Gastrocnemius medialis (tissue), 4 donors: ENCODE data around the gene SUPT20HL1. TPM values are rescaled to one million over a fixed set of nuclear protein-coding genes. Genes with fewer than 3 reads are reported as not detected.
"Not testable (repeated sequence)": the region's sequence is repeated elsewhere in the genome, so short reads cannot be mapped to it uniquely, and the experiment has no call there.

Experiments
- ATAC-seq, 2 donors: fragments of 150-250 bp; one replicate each; pipeline ENCODE4 v1.9.1; 2016
- DNase-seq, 2 donors: peaks; one replicate each; pipeline ENCODE4 v3.0.0-alpha.2; 2019
- H3K27ac ChIP-seq, 4 donors: fragments of 200-600 bp; sonication (generic); 1 replicate in 1 of 4; 2 replicates in 3 of 4; pipeline ENCODE4 v1.5.1; 2016 to 2018; ENCODE audit warnings: mild to moderate bottlenecking in 2 of 4, moderate library complexity in 1 of 4
- H3K27me3 ChIP-seq, 3 donors: fragments of 200-600 bp; sonication (generic) in 2 of 3; 1 replicate in 1 of 3; 2 replicates in 2 of 3; pipeline versions ENCODE4 v1.5.1 to v1.6.0; 2016 to 2019; ENCODE audit warnings: mild to moderate bottlenecking in 1 of 3, moderate library complexity in 1 of 3
- H3K36me3 ChIP-seq, 2 donors: fragments of 200-600 bp; sonication (generic) in 1 of 2; one replicate each; pipeline ENCODE4 v1.5.1; 2017 to 2018
- H3K4me1 ChIP-seq, 2 donors: fragments of 200-600 bp; sonication (generic) in 1 of 2; one replicate each; pipeline ENCODE4 v1.5.1; 2016 to 2017; ENCODE audit warnings: mild to moderate bottlenecking in 2 of 2
- H3K4me3 ChIP-seq, 4 donors: fragments of 200-600 bp; sonication (generic) in 3 of 4; 1 replicate in 1 of 4; 2 replicates in 3 of 4; pipeline ENCODE4 v1.5.1; 2016 to 2019; ENCODE audit warnings: mild to moderate bottlenecking in 2 of 4
- H3K9me3 ChIP-seq, 3 donors: fragments of 200-600 bp; sonication (generic) in 2 of 3; 1 replicate in 1 of 3; 2 replicates in 2 of 3; pipeline ENCODE4 v1.5.1; 2016 to 2019
- CTCF ChIP-seq, 5 experiments: fragments of 450-650 bp in 3 of 5; fragments of 200-600 bp in 2 of 5; sonication (generic) in 2 of 5; IDR thresholded peaks in 4 of 5; conservative IDR thresholded peaks in 1 of 5; 1 replicate in 4 of 5; 2 replicates in 1 of 5; pipeline ENCODE4 v1.5.1; 2016 to 2019; ENCODE audit warnings: antibody characterized with exemption in 5 of 5, mild to moderate bottlenecking in 3 of 5, moderate library complexity in 3 of 5
- POLR2A ChIP-seq, 2 donors: fragments of 450-650 bp; IDR thresholded peaks; one replicate each; pipeline ENCODE4 v1.6.1; 2017; ENCODE audit warnings: antibody characterized with exemption in 2 of 2, mild to moderate bottlenecking in 2 of 2, moderate library complexity in 2 of 2
- in situ Hi-C, 4 donors: fragments of 200-750 bp; cut with MboI; loops; one replicate each; pipeline versions ENCODE4 v1.15.0 to v1.8.0; 2017; ENCODE audit warnings: low sequenced_read_pairs in 4 of 4
- intact Hi-C: fragments of 100-400 bp; cut with DNase I; formaldehyde crosslinking; loops from one replicate; pipeline ENCODE4 v1.15.1; 2023; ENCODE audit warnings: low total_unique reads
- total RNA-seq, 4 donors: library from RNA; depleted of rRNA; stranded (reverse); fragments of >200 nt; gene quantifications; one replicate each; pipeline versions ENCODE4 v1.1.0 to v1.2.3, GENCODE V29; 2016

SUPT20HL1 gene
- total RNA-seq, 4 donors from 2014 or later = not detected

GRCh38 chrX:24343719-24344118 is 16.7 kb upstream of the SUPT20HL1 start:
- Histone ChIP-seq H3K4me3 (no peak overlapping the region), H3K4me1 (no peaks in the 10 kb centered on the region), H3K27me3 (no peaks in the 10 kb centered on the region), H3K36me3 (no peaks in the 10 kb centered on the region), H3K27ac (no peak overlapping the region), H3K9me3 (no peaks in the 10 kb centered on the region)
- DNase-seq (no peak), ATAC-seq (no peak)
- no peak for TF ChIP-seq CTCF (IDR thresholded peaks at IDR 0.05 in 4 of 5, conservative IDR thresholded peaks at IDR 0.05 in 1 of 5)
- TF ChIP-seq POLR2A (IDR thresholded peaks at IDR 0.05) = no peak
- in situ Hi-C loops (no loop called here), intact Hi-C loops (no loop called here)

GRCh38 chrX:24347881-24348280 is 12.6 kb upstream of the SUPT20HL1 start:
- no peak for ATAC-seq
- Histone ChIP-seq H3K4me3 (no peak overlapping the region), H3K4me1 (no peaks in the 10 kb centered on the region), H3K9me3 (no peaks in the 10 kb centered on the region), H3K27ac (no peak overlapping the region), H3K27me3 (no peaks in the 10 kb centered on the region), H3K36me3 (no peaks in the 10 kb centered on the region)
- intact Hi-C loops = no loop called here
- in situ Hi-C loops = no loop called here
- DNase-seq = no peak
- TF ChIP-seq CTCF (IDR thresholded peaks at IDR 0.05 in 4 of 5, conservative IDR thresholded peaks at IDR 0.05 in 1 of 5) (no peak), POLR2A (IDR thresholded peaks at IDR 0.05) (no peak)

DNA sequence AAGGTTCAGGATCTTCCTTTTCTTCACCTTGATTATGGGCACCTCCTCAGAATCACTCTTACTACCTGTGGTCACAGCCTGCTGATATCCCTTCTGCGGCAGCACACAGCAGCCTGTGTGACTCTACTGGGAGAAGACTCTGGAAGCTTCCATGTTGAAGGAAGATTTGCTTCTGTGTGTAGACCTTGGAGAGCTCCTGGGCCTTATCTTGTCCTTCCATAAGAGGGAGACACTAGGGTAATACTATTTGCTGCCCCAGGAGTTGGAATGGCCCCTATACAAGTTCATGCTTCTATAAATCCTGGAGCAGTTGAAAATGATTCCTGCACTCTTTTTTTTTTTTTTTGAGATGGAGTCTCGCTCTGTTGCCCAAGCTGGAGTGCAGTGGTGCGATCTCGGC is 10.2 kb upstream of the SUPT20HL1 start:
- in situ Hi-C loops (no loop called here), intact Hi-C loops (no loop called here)
- ATAC-seq = no peak
- no peaks in the 10 kb centered on the region for H3K4me1 ChIP-seq
- no peak for DNase-seq
- no peak overlapping the region for H3K27ac ChIP-seq
- no peaks in the 10 kb centered on the region for H3K36me3 ChIP-seq
- TF ChIP-seq CTCF (IDR thresholded peaks at IDR 0.05 in 4 of 5, conservative IDR thresholded peaks at IDR 0.05 in 1 of 5) (no peak), POLR2A (IDR thresholded peaks at IDR 0.05) (no peak)
- no peaks in the 10 kb centered on the region for H3K27me3 ChIP-seq
- H3K4me3 ChIP-seq = no peak overlapping the region
- H3K9me3 ChIP-seq = no peaks in the 10 kb centered on the region

- Histone ChIP-seq H3K9me3 (no peaks in the 10 kb centered on the region), H3K27ac (no peak overlapping the region), H3K4me3 (no peak overlapping the region), H3K36me3 (no peaks in the 10 kb centered on the region), H3K4me1 (no peaks in the 10 kb centered on the region), H3K27me3 (no peaks in the 10 kb centered on the region)
- TF ChIP-seq CTCF (IDR thresholded peaks at IDR 0.05 in 4 of 5, conservative IDR thresholded peaks at IDR 0.05 in 1 of 5) (no peak), POLR2A (IDR thresholded peaks at IDR 0.05) (no peak)
- in situ Hi-C loops = no loop called here
- intact Hi-C loops = no loop called here
- no peak for ATAC-seq
- no peak for DNase-seq
These were observed 5.3 kb upstream of the SUPT20HL1 start for GRCh38 chrX:24355095-24355494.

- Histone ChIP-seq H3K27me3 (no peaks in the 10 kb centered on the region), H3K4me1 (no peaks in the 10 kb centered on the region), H3K4me3 (no peak overlapping the region), H3K27ac (no peak overlapping the region), H3K36me3 (no peaks in the 10 kb centered on the region), H3K9me3 (no peaks in the 10 kb centered on the region)
- no peak for TF ChIP-seq CTCF (IDR thresholded peaks at IDR 0.05 in 4 of 5, conservative IDR thresholded peaks at IDR 0.05 in 1 of 5)
- TF ChIP-seq POLR2A (IDR thresholded peaks at IDR 0.05) = no peak
- DNase-seq (no peak), ATAC-seq (no peak)
- intact Hi-C loops (no loop called here), in situ Hi-C loops (no loop called here)
These were observed 3.3 kb upstream of the SUPT20HL1 start for GRCh38 chrX:24357106-24357505.

DNA sequence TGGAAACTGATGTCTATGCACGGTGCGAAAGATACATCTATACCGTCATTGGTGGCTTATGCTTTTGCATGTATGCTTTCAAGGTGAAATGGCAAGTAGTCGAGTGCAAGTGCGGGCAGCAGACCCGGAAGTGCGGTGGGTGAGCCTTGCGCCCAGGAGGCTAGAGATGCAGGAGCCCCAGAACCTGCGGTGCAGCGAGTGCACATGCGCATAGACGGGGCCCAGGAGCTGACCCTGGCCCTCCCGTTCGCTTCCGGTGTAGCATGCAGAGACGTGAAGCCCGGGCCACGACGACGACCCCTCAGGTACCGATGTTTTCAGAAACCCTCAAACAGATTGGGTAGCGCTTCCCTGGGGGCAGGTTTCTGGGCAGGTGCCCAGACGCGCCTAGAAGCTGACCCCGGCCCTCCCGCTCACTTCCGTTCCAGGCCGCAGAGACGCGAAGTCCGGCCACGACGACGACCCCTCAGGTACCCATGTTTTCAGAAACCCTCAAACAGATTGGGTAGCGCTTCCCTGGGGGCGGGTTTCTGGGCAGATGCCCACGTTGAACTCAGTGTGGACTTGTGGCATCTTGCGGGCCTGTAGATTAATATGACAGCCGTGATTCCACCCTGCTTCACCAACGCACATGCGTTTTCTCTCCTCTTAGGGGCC is 1.8 kb downstream of the SUPT20HL1 start:
- intact Hi-C loops = not testable (repeated sequence)

GRCh38 chrX:24363432-24364181 is 3.2 kb downstream of the SUPT20HL1 start:
- H3K4me3 ChIP-seq, H3K36me3 ChIP-seq, in situ Hi-C loops, intact Hi-C loops, H3K27me3 ChIP-seq, H3K9me3 ChIP-seq, DNase-seq, H3K27ac ChIP-seq, H3K4me1 ChIP-seq: not testable (repeated sequence)
- peak in 1 of 2 donors; percentile 65 for ATAC-seq

More for the DNA sequence above, 1.8 kb downstream of the SUPT20HL1 start:
- H3K9me3 ChIP-seq, H3K4me1 ChIP-seq, H3K4me3 ChIP-seq, H3K27me3 ChIP-seq, H3K27ac ChIP-seq, DNase-seq, ATAC-seq, H3K36me3 ChIP-seq, in situ Hi-C loops: not testable (repeated sequence)
